ENCODE measurements around the gene MUC4. TPM values are rescaled to one million over a fixed set of nuclear protein-coding genes. Genes with fewer than 3 reads are reported as not detected.

MUC4 gene
- total and polyA plus RNA-seq, 10 of the 15 experiments (the other 5 are each of a cell fraction or from before 2014, with no cell fraction given) = 0.02 to 0.46 (median 0.27) TPM; not detected in 4

GRCh38 chr3:195850857-195851543 lies 39.3 kb upstream of the MUC4 start (continued):
- TF ChIP-seq SRF (IDR thresholded peaks at IDR 0.05; ENCODE audit: low read depth in 2 of 2, low read length in 2 of 2) (no peak), EP300 (IDR thresholded peaks at IDR 0.05; ENCODE audit: borderline replicate concordance in 1 of 2, control insufficient read depth in 1 of 2, low read depth in 2 of 2, low read length in 2 of 2) (no peak), SMARCA5 (IDR thresholded peaks at IDR 0.05) (peak; percentile 97), ZBTB33 (IDR thresholded peaks at IDR 0.05) (peak; percentile 51; the same call in 1 of the 2 replicates), NBN (IDR thresholded peaks at IDR 0.05) (0 out of 2 replicates have a peak, but pooled peaks have one; percentile 47), EGR1 (IDR thresholded peaks at IDR 0.05; ENCODE audit: borderline replicate concordance in 1 of 2, low read depth in 2 of 2, low read length in 2 of 2) (no peak), EZH2 (IDR thresholded peaks at IDR 0.05; ENCODE audit: borderline replicate concordance, control insufficient read depth, low read depth, low read length) (no peak), SUPT20H (IDR thresholded peaks at IDR 0.05; ENCODE audit: borderline replicate concordance, control insufficient read depth, low read depth, low read length) (no peak), TCF12 (IDR thresholded peaks at IDR 0.05; ENCODE audit: low read depth, low read length) (0 out of 2 replicates have a peak, but pooled peaks have one; percentile 5), HDAC6 (IDR thresholded peaks at IDR 0.05; ENCODE audit: unreplicated experiment) (no peak), MXI1 (IDR thresholded peaks at IDR 0.05; ENCODE audit: low read depth, low read length) (peak; percentile 57; the same call in 1 of the 2 replicates), NR2C1 (IDR thresholded peaks at IDR 0.05) (no peak), SIN3A (IDR thresholded peaks at IDR 0.05; ENCODE audit: low read depth, low read length) (no peak)
- TF ChIP-seq, protein P1, sequence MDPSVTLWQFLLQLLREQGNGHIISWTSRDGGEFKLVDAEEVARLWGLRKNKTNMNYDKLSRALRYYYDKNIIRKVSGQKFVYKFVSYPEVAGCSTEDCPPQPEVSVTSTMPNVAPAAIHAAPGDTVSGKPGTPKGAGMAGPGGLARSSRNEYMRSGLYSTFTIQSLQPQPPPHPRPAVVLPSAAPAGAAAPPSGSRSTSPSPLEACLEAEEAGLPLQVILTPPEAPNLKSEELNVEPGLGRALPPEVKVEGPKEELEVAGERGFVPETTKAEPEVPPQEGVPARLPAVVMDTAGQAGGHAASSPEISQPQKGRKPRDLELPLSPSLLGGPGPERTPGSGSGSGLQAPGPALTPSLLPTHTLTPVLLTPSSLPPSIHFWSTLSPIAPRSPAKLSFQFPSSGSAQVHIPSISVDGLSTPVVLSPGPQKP (IDR thresholded peaks at IDR 0.05; ENCODE audit: low read depth, low read length) = no peak
- TF ChIP-seq, protein P2, sequence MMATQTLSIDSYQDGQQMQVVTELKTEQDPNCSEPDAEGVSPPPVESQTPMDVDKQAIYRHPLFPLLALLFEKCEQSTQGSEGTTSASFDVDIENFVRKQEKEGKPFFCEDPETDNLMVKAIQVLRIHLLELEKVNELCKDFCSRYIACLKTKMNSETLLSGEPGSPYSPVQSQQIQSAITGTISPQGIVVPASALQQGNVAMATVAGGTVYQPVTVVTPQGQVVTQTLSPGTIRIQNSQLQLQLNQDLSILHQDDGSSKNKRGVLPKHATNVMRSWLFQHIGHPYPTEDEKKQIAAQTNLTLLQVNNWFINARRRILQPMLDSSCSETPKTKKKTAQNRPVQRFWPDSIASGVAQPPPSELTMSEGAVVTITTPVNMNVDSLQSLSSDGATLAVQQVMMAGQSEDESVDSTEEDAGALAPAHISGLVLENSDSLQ (IDR thresholded peaks at IDR 0.05) = peak; percentile 22; the same call in 1 of the 2 replicates
- TF ChIP-seq, protein P3, sequence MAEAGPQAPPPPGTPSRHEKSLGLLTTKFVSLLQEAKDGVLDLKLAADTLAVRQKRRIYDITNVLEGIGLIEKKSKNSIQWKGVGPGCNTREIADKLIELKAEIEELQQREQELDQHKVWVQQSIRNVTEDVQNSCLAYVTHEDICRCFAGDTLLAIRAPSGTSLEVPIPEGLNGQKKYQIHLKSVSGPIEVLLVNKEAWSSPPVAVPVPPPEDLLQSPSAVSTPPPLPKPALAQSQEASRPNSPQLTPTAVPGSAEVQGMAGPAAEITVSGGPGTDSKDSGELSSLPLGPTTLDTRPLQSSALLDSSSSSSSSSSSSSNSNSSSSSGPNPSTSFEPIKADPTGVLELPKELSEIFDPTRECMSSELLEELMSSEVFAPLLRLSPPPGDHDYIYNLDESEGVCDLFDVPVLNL (IDR thresholded peaks at IDR 0.05; ENCODE audit: low read depth, low read length) = no peak
- TF ChIP-seq, protein P4, sequence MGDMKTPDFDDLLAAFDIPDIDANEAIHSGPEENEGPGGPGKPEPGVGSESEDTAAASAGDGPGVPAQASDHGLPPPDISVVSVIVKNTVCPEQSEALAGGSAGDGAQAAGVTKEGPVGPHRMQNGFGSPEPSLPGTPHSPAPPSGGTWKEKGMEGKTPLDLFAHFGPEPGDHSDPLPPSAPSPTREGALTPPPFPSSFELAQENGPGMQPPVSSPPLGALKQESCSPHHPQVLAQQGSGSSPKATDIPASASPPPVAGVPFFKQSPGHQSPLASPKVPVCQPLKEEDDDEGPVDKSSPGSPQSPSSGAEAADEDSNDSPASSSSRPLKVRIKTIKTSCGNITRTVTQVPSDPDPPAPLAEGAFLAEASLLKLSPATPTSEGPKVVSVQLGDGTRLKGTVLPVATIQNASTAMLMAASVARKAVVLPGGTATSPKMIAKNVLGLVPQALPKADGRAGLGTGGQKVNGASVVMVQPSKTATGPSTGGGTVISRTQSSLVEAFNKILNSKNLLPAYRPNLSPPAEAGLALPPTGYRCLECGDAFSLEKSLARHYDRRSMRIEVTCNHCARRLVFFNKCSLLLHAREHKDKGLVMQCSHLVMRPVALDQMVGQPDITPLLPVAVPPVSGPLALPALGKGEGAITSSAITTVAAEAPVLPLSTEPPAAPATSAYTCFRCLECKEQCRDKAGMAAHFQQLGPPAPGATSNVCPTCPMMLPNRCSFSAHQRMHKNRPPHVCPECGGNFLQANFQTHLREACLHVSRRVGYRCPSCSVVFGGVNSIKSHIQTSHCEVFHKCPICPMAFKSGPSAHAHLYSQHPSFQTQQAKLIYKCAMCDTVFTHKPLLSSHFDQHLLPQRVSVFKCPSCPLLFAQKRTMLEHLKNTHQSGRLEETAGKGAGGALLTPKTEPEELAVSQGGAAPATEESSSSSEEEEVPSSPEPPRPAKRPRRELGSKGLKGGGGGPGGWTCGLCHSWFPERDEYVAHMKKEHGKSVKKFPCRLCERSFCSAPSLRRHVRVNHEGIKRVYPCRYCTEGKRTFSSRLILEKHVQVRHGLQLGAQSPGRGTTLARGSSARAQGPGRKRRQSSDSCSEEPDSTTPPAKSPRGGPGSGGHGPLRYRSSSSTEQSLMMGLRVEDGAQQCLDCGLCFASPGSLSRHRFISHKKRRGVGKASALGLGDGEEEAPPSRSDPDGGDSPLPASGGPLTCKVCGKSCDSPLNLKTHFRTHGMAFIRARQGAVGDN (IDR thresholded peaks at IDR 0.05) = no peak

Data from GM12878 (cell line).